GM12801 (cell line): ENCODE results near the gene TAF10.

Experiments used
- TF ChIP-seq, protein P1 (sequence below): IDR thresholded peaks from one replicate; pipeline ENCODE4 v1.5.1; 2011; ENCODE audit warnings: control low read depth; ENCODE audit not compliant: insufficient read length; ENCODE audit errors: extremely low read depth

Gene TAF10

GRCh38 chr11:6594142-6594768, 17.8 kb downstream of the TAF10 start:
- TF ChIP-seq, protein P1, sequence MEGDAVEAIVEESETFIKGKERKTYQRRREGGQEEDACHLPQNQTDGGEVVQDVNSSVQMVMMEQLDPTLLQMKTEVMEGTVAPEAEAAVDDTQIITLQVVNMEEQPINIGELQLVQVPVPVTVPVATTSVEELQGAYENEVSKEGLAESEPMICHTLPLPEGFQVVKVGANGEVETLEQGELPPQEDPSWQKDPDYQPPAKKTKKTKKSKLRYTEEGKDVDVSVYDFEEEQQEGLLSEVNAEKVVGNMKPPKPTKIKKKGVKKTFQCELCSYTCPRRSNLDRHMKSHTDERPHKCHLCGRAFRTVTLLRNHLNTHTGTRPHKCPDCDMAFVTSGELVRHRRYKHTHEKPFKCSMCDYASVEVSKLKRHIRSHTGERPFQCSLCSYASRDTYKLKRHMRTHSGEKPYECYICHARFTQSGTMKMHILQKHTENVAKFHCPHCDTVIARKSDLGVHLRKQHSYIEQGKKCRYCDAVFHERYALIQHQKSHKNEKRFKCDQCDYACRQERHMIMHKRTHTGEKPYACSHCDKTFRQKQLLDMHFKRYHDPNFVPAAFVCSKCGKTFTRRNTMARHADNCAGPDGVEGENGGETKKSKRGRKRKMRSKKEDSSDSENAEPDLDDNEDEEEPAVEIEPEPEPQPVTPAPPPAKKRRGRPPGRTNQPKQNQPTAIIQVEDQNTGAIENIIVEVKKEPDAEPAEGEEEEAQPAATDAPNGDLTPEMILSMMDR: no peak

- TF ChIP-seq, protein P1: no peak
These were observed 24.0 kb downstream of the TAF10 start for GRCh38 chr11:6588018-6588417.

- TF ChIP-seq, protein P1: no peak
These were observed 24.6 kb downstream of the TAF10 start for GRCh38 chr11:6587360-6587953.

GRCh38 chr11:6586434-6587359, 25.3 kb downstream of the TAF10 start:
- TF ChIP-seq, protein P1: no peak

DNA sequence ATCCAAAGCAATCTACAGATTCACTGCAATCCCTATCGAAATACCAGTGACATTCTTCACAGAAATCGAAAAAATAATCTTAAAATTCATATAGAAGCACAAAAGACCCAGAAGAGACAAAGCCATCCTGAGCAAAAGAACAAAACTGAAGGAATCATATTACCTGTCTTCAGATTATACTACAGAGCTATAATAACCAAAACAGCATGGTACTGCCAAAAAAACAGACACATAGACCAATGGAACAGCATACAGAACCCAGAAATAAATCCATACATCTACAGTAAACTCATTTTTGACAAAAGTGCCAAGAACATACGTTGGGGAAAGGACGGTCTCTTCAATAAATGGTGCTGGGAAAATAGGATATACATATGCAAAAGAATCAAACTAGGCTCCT, 27.5 kb downstream of the TAF10 start:
- TF ChIP-seq, protein P1: no peak

DNA sequence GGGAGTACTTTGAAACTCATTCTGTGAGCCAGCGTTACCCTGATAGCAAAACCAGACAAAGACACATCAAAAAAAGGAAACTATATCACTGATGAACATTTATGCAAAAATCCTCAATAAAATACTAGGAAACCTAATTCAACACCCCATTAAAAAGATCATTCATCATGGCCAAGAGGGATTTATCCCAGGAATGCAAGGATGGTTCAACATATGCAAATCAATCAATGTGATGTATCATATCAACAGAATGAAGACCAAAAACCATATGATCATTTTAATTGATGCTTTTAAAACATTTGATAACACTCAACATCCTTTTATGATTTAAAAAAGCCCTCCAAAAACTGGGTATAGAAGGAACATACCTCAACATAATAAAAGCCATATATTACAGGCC, 28.4 kb downstream of the TAF10 start:
- TF ChIP-seq, protein P1: no peak

DNA sequence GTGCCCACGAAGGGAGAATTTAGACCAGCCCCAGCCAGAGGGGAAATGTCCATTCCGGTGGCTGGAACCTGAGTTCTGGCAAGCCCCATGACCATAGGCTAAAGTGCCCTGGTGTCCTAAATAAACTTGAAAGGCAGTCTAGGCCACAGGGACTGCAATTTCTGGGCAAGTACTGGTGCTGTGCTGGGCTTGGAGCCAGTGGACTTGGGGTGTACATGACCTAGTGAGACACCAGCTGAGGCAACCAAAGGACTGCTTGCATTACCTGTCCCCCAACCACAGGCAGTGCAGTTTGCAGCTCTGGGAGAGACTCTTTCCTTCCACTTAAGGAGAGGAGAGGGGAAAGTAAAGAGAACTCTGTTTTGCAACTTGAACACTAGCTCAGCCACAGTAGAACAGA, 32.3 kb downstream of the TAF10 start:
- TF ChIP-seq, protein P1: no peak
